K562 (cell line): ENCODE results near the gene GPR183. TPM values are rescaled to one million over a fixed set of nuclear protein-coding genes. Genes with fewer than 3 reads are reported as not detected.

ENCODE experiments used
- ATAC-seq: fragments of 200-7000 bp; cut with Tn5 transposase; 3 replicates; pipeline ENCODE4 v1.9.1; 2020; ENCODE audit warnings: moderate library complexity
- BruUV-seq: library from RNA; stranded (reverse); fragments of 400-500 nt; replicated peaks from 2 replicates; lab custom pipeline; 2021; lab: Mats Ljungman, UMichigan
- CTCF ChIA-PET: fragments of 300-600 bp; formaldehyde crosslinking; extraction: SDS; loops from one replicate; lab custom pipeline; 2021; ENCODE audit warnings: low intra/inter-chr PET ratio; lab: Yijun Ruan, JAX
- POLR2A ChIA-PET: fragments of 300-600, 350-650 bp; sonication (Branson Sonifier 250); formaldehyde crosslinking; extraction: SDS; loops from one replicate; lab custom pipeline; 2021; ENCODE audit warnings: antibody characterized with exemption, inconsistent platforms; lab: Yijun Ruan, JAX
- DNase-seq, 4 experiments: peaks; one replicate each; pipeline versions ENCODE4 v3.0.0 to v3.0.0-alpha.2; 2011 to 2018; ENCODE audit warnings: low spot score in 3 of 4, mixed read lengths in 3 of 4; ENCODE audit errors: extremely low read depth in 1 of 4
- FAIRE-seq: peaks from 2 replicates; lab custom pipeline; 2011; peaks lifted over from hg19 to GRCh38; lab: Jason Lieb, UNC
- H2AFZ ChIP-seq: 2 replicates; pipeline ENCODE4 v1.6.0; 2011; ENCODE audit warnings: low read depth, low read length, control low read depth, inconsistent platforms
- H3K27ac ChIP-seq: fragments of 200-600 bp; 3 replicates; pipeline ENCODE4 v1.8.0; 2011; ENCODE audit warnings: low read depth, mild to moderate bottlenecking, control low read depth, inconsistent platforms, low read length, moderate library complexity, mixed read lengths; ENCODE audit errors: extremely low read depth
- H3K27me3 ChIP-seq, 2 experiments: fragments of 300-600 bp in 1 of 2; 2 replicates in 1 of 2; 3 replicates in 1 of 2; pipeline versions ENCODE4 v1.6.0 to v1.8.0; 2011; ENCODE audit warnings: inconsistent platforms in 2 of 2, low read length in 2 of 2, mild to moderate bottlenecking in 1 of 2, mixed read lengths in 1 of 2, moderate library complexity in 1 of 2; ENCODE audit not compliant: control insufficient read depth in 2 of 2, insufficient read depth in 2 of 2
- H3K36me3 ChIP-seq: fragments of 300-600 bp; 3 replicates; pipeline ENCODE4 v1.8.0; 2011; ENCODE audit warnings: mild to moderate bottlenecking, low read length, inconsistent platforms; ENCODE audit not compliant: control insufficient read depth, insufficient read depth
- H3K4me1 ChIP-seq, 2 experiments: fragments of 200-600 bp in 1 of 2; replicated peaks in 1 of 2; 2 replicates in 1 of 2; 3 replicates in 1 of 2; pipeline versions ENCODE4 v1.5.1 to v1.8.0; 2011; ENCODE audit warnings: inconsistent platforms in 2 of 2, low read length in 2 of 2, mild to moderate bottlenecking in 1 of 2, mixed read lengths in 1 of 2, moderate library complexity in 1 of 2; ENCODE audit not compliant: control insufficient read depth in 2 of 2, insufficient read depth in 2 of 2
- H3K4me2 ChIP-seq: 2 replicates; pipeline ENCODE4 v1.6.1; 2011; ENCODE audit warnings: low read length, control low read depth, inconsistent platforms, mixed read lengths; ENCODE audit not compliant: insufficient read depth
- H3K4me3 ChIP-seq: fragments of 200-600 bp; sonication (generic), shearing (Covaris generic); 2 replicates; pipeline ENCODE4 v1.5.1; 2016; ENCODE audit warnings: control low read depth, inconsistent platforms
- H3K79me2 ChIP-seq: fragments of 200-600 bp; 3 replicates; pipeline ENCODE4 v1.8.0; 2011; ENCODE audit warnings: low read length, inconsistent platforms; ENCODE audit not compliant: control insufficient read depth, insufficient read depth
- H3K9ac ChIP-seq, 2 experiments: 2 replicates each; pipeline versions ENCODE4 v1.6.0 to v1.6.1; 2011; ENCODE audit warnings: low read depth in 2 of 2, low read length in 2 of 2, control low read depth in 1 of 2, inconsistent platforms in 1 of 2, mild to moderate bottlenecking in 1 of 2, mixed read lengths in 1 of 2; ENCODE audit not compliant: insufficient read depth in 1 of 2
- H3K9me1 ChIP-seq: one replicate; pipeline ENCODE4 v1.6.0; 2011; ENCODE audit warnings: inconsistent platforms, mild to moderate bottlenecking, low read length, moderate library complexity; ENCODE audit not compliant: control insufficient read depth, insufficient read depth
- H3K9me3 ChIP-seq: replicated peaks from 2 replicates; pipeline ENCODE4 v1.5.1; 2011; ENCODE audit warnings: low read depth, low read length, inconsistent platforms; ENCODE audit not compliant: control insufficient read depth, insufficient read depth
- H4K20me1 ChIP-seq: replicated peaks from 2 replicates; pipeline ENCODE4 v1.6.1; 2011; ENCODE audit warnings: low read length, inconsistent platforms, mixed read lengths; ENCODE audit not compliant: control insufficient read depth, insufficient read depth
- ARID3A ChIP-seq: IDR thresholded peaks from 2 replicates; pipeline ENCODE4 v1.6.1; 2012; ENCODE audit warnings: low read depth, low read length, improper control_type of control experiment, borderline replicate concordance
- GATAD2A ChIP-seq: fragments of 450-650 bp; IDR thresholded peaks from 2 replicates; pipeline ENCODE4 v1.6.1; 2017
- RBM39 ChIP-seq: fragments of 200-400 bp; formaldehyde crosslinking; optimal IDR thresholded peaks from 2 replicates; pipeline ENCODE3; 2018; ENCODE audit warnings: low read depth, low read length
- ZNF263 ChIP-seq: sonication (generic); formaldehyde crosslinking; IDR thresholded peaks from 2 replicates; pipeline ENCODE4 v1.8.0; 2022; ENCODE audit warnings: mild to moderate bottlenecking, missing genetic modification reagents, borderline replicate concordance
- WGBS: fragments of 100-300 bp; shearing (Covaris generic); methylation state at CpG from one replicate; pipeline ENCODE4 v1.1.6; 2016; ENCODE audit warnings: low coverage, mixed read lengths; ENCODE audit not compliant: insufficient coverage; ENCODE audit errors: missing lambda C conversion rate; 5-methylcytosine and 5-hydroxymethylcytosine counted together
- in situ Hi-C: fragments of 300-500 bp; cut with MboI; formaldehyde crosslinking; loops from 4 replicates; pipeline ENCODE4 v1.15.0; 2018; ENCODE audit warnings: inconsistent platforms, mixed read lengths
- intact Hi-C: fragments of 100-400 bp; cut with micrococcal nuclease; formaldehyde crosslinking; loops from 2 replicates; pipeline ENCODE4 v1.14.2; 2022
- polyA plus RNA-seq, 8 experiments: library from polyadenylated mRNA; depleted of rRNA in 4 of 8; stranded (reverse) in 5 of 8; unstranded in 3 of 8; fragments of >200 nt; fragmentation: Nextera tagmentation in 2 of 8; fragmentation: Illumina TruSeq in 1 of 8; extraction: Ambion mirVana in 2 of 8; extraction: Trizol in 1 of 8; gene quantifications; 2 replicates each; pipeline versions ENCODE4 v1.2.1 to v1.2.3, GENCODE V29; 2011 to 2014; ENCODE audit warnings: inconsistent platforms in 1 of 8, missing spikeins in 1 of 8
- total RNA-seq, 7 experiments: library from RNA; depleted of rRNA in 6 of 7; stranded (reverse); fragments of >200 nt in 6 of 7; fragmentation: Illumina TruSeq in 2 of 7; extraction: Trizol in 2 of 7; gene quantifications; 2 replicates each; pipeline versions ENCODE4 v1.2.1 to v1.2.3, GENCODE V29; 2011 to 2021; ENCODE audit warnings: low replicate concordance in 1 of 7
- TF ChIP-seq, protein P1 (sequence below): fragments of 250-450 bp; sonication (Bioruptor Pico); IDR thresholded peaks from 2 replicates; pipeline ENCODE4 v1.4.0; 2020; ENCODE audit warnings: mild to moderate bottlenecking

GPR183 gene
- total and polyA plus RNA-seq, 9 of the 15 experiments (the other 6 are each of a cell fraction or from before 2014, with no cell fraction given): 1.3 to 10.2 (median 3.7) TPM

DNA sequence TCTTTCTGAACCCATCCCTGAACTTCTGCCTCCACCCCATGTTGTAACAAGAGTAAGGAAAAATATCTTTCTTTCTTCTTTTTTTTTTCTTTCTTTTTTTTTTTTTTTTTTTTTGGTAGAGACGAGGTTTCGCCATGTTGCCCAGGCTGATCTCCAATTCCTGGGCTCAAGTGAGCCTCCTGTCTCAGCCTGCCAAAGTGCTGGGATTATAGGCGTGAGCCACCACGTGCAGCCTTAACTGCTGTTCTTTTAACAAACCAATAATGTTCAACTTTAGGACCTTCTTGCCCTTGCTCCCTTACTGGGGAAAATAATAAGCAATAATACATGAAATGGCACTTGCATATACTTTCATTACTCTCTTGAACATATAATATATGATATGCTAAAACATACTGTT, 19.6 kb downstream of the GPR183 start:
- no peak overlapping the region for H3K4me2 ChIP-seq
- POLR2A ChIA-PET: no interaction called here
- BruUV-seq: no TSS peak

More for the DNA sequence above, 19.6 kb downstream of the GPR183 start:
- in situ Hi-C loops: no loop called here
- Histone ChIP-seq H3K9me3 (no peaks in the 10 kb centered on the region), H4K20me1 (no peaks in the 10 kb centered on the region), H3K27ac (no peak overlapping the region), H3K4me1 (no peaks in the 10 kb centered on the region; a peak in 2 of 5 replicates)
- CTCF ChIA-PET: no interaction called here
- FAIRE-seq: no peak
- intact Hi-C loops: no loop called here
- TF ChIP-seq, protein P1, sequence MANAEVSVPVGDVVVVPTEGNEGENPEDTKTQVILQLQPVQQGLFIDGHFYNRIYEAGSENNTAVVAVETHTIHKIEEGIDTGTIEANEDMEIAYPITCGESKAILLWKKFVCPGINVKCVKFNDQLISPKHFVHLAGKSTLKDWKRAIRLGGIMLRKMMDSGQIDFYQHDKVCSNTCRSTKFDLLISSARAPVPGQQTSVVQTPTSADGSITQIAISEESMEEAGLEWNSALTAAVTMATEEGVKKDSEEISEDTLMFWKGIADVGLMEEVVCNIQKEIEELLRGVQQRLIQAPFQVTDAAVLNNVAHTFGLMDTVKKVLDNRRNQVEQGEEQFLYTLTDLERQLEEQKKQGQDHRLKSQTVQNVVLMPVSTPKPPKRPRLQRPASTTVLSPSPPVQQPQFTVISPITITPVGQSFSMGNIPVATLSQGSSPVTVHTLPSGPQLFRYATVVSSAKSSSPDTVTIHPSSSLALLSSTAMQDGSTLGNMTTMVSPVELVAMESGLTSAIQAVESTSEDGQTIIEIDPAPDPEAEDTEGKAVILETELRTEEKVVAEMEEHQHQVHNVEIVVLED (CRISPR knock-in tag): no peak
- TF ChIP-seq RBM39 (no peak), ARID3A (no peak), GATAD2A (no peak), ZNF263 (CRISPR knock-in tag) (no peak)
- TF ChIP-seq, all 486 proteins: peak for 0
- 95% methylated on average over 2 of the region's 4 CpGs for WGBS
- ATAC-seq: no peak
- Histone ChIP-seq H3K4me3 (no peak overlapping the region), H3K9me1 (no peaks in the 10 kb centered on the region), H3K27me3 (no peaks in the 10 kb centered on the region), H2AFZ (no peak overlapping the region), H3K79me2 (no peaks in the 10 kb centered on the region), H3K36me3 (0 out of 3 replicates have a peak, but pooled peaks cover 6% of the 10 kb centered on the region), H3K9ac (no peak overlapping the region)
- no peak for DNase-seq
